GM23248 (cell line): ENCODE results near the gene AQP4.

Experiments used
- EZH2 ChIP-seq: fragments of 200-600 bp; sonication (generic); IDR thresholded peaks from 2 replicates; pipeline ENCODE4 v1.6.1; 2018; ENCODE audit warnings: antibody characterized with exemption, mild to moderate bottlenecking; ENCODE audit not compliant: insufficient read depth, poor library complexity, severe bottlenecking
- EZH2phosphoT487 ChIP-seq: fragments of 200-600 bp; sonication (generic); IDR thresholded peaks from 2 replicates; pipeline ENCODE4 v1.6.1; 2018; ENCODE audit warnings: antibody characterized with exemption, moderate library complexity, mild to moderate bottlenecking, low read depth; ENCODE audit not compliant: insufficient read depth

- TF ChIP-seq EZH2phosphoT487 = no peak
- no peak for TF ChIP-seq EZH2
These were observed 11.1 kb downstream of the AQP4 start for GRCh38 chr18:26854292-26854881.
